Activated naive CD4-positive, alpha-beta T cell treated with anti-CD3 and anti-CD28 coated beads, Interleukin-2, amount 50 U/mL, for 24 hours (primary cell): Measurements from ENCODE around the gene RPAP3.

ENCODE experiments used
- H3K27ac Mint-ChIP-seq: one replicate; pipeline ENCODE4 v1.8.0; 2021; ENCODE audit warnings: mild to moderate bottlenecking, mixed read lengths
- H3K27me3 Mint-ChIP-seq: one replicate; pipeline ENCODE4 v1.8.0; 2021; ENCODE audit warnings: mixed read lengths
- H3K36me3 Mint-ChIP-seq: one replicate; pipeline ENCODE4 v1.8.0; 2021; ENCODE audit warnings: mixed read lengths
- H3K4me1 Mint-ChIP-seq: one replicate; pipeline ENCODE4 v1.8.0; 2021; ENCODE audit warnings: mixed read lengths
- H3K4me3 Mint-ChIP-seq: one replicate; pipeline ENCODE4 v1.8.0; 2021; ENCODE audit warnings: mild to moderate bottlenecking, mixed read lengths
- H3K9me3 Mint-ChIP-seq: one replicate; pipeline ENCODE4 v1.8.0; 2021; ENCODE audit warnings: mixed read lengths

The RPAP3 gene

GRCh38 chr12:47705566-47706425 is at the start of gene RPAP3:
Gene RPAP3 (minus strand): TSS chr12:47706030. CDS start chr12:47702840, 3,190 bp downstream.
- H3K9me3 Mint-ChIP-seq = no peaks in the 10 kb centered on the region
- no peaks in the 10 kb centered on the region for H3K27me3 Mint-ChIP-seq
- peaks cover 10% of the 10 kb centered on the region for H3K36me3 Mint-ChIP-seq
- peaks cover 68% of the 10 kb centered on the region for H3K4me1 Mint-ChIP-seq
- H3K4me3 Mint-ChIP-seq = peak within 1 kb of the TSS; percentile 94
- peak within 1 kb of the TSS; percentile 100 for H3K27ac Mint-ChIP-seq

GRCh38 chr12:47754881-47755280 is 49.1 kb upstream of the RPAP3 start:
- H3K36me3 Mint-ChIP-seq = no peaks in the 10 kb centered on the region
- H3K4me3 Mint-ChIP-seq = no peak overlapping the region
- peaks cover 11% of the 10 kb centered on the region for H3K4me1 Mint-ChIP-seq
- no peaks in the 10 kb centered on the region for H3K27me3 Mint-ChIP-seq
- H3K27ac Mint-ChIP-seq = no peak overlapping the region
- no peaks in the 10 kb centered on the region for H3K9me3 Mint-ChIP-seq

- no peaks in the 10 kb centered on the region for H3K36me3 Mint-ChIP-seq
- peaks cover 11% of the 10 kb centered on the region for H3K4me1 Mint-ChIP-seq
- H3K27me3 Mint-ChIP-seq = no peaks in the 10 kb centered on the region
- no peaks in the 10 kb centered on the region for H3K9me3 Mint-ChIP-seq
- no peak overlapping the region for H3K27ac Mint-ChIP-seq
- H3K4me3 Mint-ChIP-seq = no peak overlapping the region
These were observed 48.3 kb upstream of the RPAP3 start for GRCh38 chr12:47754126-47754525.

GRCh38 chr12:47753021-47754001 is 47.5 kb upstream of the RPAP3 start:
- no peak overlapping the region for H3K27ac Mint-ChIP-seq

GRCh38 chr12:47752552-47752951 is 46.7 kb upstream of the RPAP3 start:
- Mint-ChIP-seq H3K27ac (no peak overlapping the region), H3K36me3 (no peaks in the 10 kb centered on the region), H3K4me3 (no peak overlapping the region), H3K9me3 (no peaks in the 10 kb centered on the region), H3K4me1 (peaks cover 11% of the 10 kb centered on the region), H3K27me3 (no peaks in the 10 kb centered on the region)

More at GRCh38 chr12:47753021-47754001, 47.5 kb upstream of the RPAP3 start:
- H3K9me3 Mint-ChIP-seq = no peaks in the 10 kb centered on the region
- no peak overlapping the region for H3K4me3 Mint-ChIP-seq
- no peaks in the 10 kb centered on the region for H3K36me3 Mint-ChIP-seq
- H3K27me3 Mint-ChIP-seq = no peaks in the 10 kb centered on the region
- H3K4me1 Mint-ChIP-seq = peaks cover 11% of the 10 kb centered on the region

GRCh38 chr12:47752121-47752520 is 46.3 kb upstream of the RPAP3 start:
- Mint-ChIP-seq H3K4me1 (peaks cover 7% of the 10 kb centered on the region), H3K9me3 (no peaks in the 10 kb centered on the region), H3K36me3 (no peaks in the 10 kb centered on the region), H3K27me3 (no peaks in the 10 kb centered on the region), H3K27ac (peak overlapping the region; percentile 46), H3K4me3 (no peak overlapping the region)

GRCh38 chr12:47751561-47751960 is 45.7 kb upstream of the RPAP3 start:
- Mint-ChIP-seq H3K36me3 (no peaks in the 10 kb centered on the region), H3K9me3 (no peaks in the 10 kb centered on the region)

GRCh38 chr12:47750916-47751470 is 45.2 kb upstream of the RPAP3 start:
- Mint-ChIP-seq H3K27ac (no peak overlapping the region), H3K4me3 (no peak overlapping the region), H3K9me3 (no peaks in the 10 kb centered on the region), H3K4me1 (peaks cover 7% of the 10 kb centered on the region), H3K36me3 (no peaks in the 10 kb centered on the region), H3K27me3 (no peaks in the 10 kb centered on the region)

More at GRCh38 chr12:47751561-47751960, 45.7 kb upstream of the RPAP3 start:
- Mint-ChIP-seq H3K4me3 (no peak overlapping the region), H3K27ac (no peak overlapping the region), H3K4me1 (peaks cover 7% of the 10 kb centered on the region), H3K27me3 (no peaks in the 10 kb centered on the region)

GRCh38 chr12:47750229-47750798 is 44.5 kb upstream of the RPAP3 start:
- Mint-ChIP-seq H3K9me3 (no peaks in the 10 kb centered on the region), H3K27me3 (no peaks in the 10 kb centered on the region), H3K4me3 (no peak overlapping the region), H3K36me3 (no peaks in the 10 kb centered on the region), H3K27ac (no peak overlapping the region), H3K4me1 (peaks cover 2% of the 10 kb centered on the region)

GRCh38 chr12:47748899-47749298 is 43.1 kb upstream of the RPAP3 start:
- Mint-ChIP-seq H3K4me3 (no peak overlapping the region), H3K4me1 (no peaks in the 10 kb centered on the region), H3K9me3 (no peaks in the 10 kb centered on the region), H3K27me3 (no peaks in the 10 kb centered on the region), H3K27ac (no peak overlapping the region), H3K36me3 (no peaks in the 10 kb centered on the region)

- H3K27ac Mint-ChIP-seq = no peak overlapping the region
- no peaks in the 10 kb centered on the region for H3K9me3 Mint-ChIP-seq
- H3K4me3 Mint-ChIP-seq = no peak overlapping the region
- no peaks in the 10 kb centered on the region for H3K27me3 Mint-ChIP-seq
- no peaks in the 10 kb centered on the region for H3K4me1 Mint-ChIP-seq
- no peaks in the 10 kb centered on the region for H3K36me3 Mint-ChIP-seq
These were observed 42.6 kb upstream of the RPAP3 start for GRCh38 chr12:47748507-47748828.

- no peaks in the 10 kb centered on the region for H3K36me3 Mint-ChIP-seq
- no peaks in the 10 kb centered on the region for H3K27me3 Mint-ChIP-seq
- no peak overlapping the region for H3K27ac Mint-ChIP-seq
- no peaks in the 10 kb centered on the region for H3K4me1 Mint-ChIP-seq
- no peaks in the 10 kb centered on the region for H3K9me3 Mint-ChIP-seq
- no peak overlapping the region for H3K4me3 Mint-ChIP-seq
These were observed 42.0 kb upstream of the RPAP3 start for GRCh38 chr12:47747596-47748506.

- H3K4me3 Mint-ChIP-seq = no peak overlapping the region
- no peaks in the 10 kb centered on the region for H3K9me3 Mint-ChIP-seq
- no peak overlapping the region for H3K27ac Mint-ChIP-seq
- no peaks in the 10 kb centered on the region for H3K36me3 Mint-ChIP-seq
- no peaks in the 10 kb centered on the region for H3K27me3 Mint-ChIP-seq
- H3K4me1 Mint-ChIP-seq = peaks cover 4% of the 10 kb centered on the region
These were observed 41.3 kb upstream of the RPAP3 start for GRCh38 chr12:47747126-47747525.

GRCh38 chr12:47746523-47746922 is 40.7 kb upstream of the RPAP3 start:
- Mint-ChIP-seq H3K27me3 (no peaks in the 10 kb centered on the region), H3K4me3 (no peak overlapping the region), H3K4me1 (peaks cover 10% of the 10 kb centered on the region), H3K36me3 (no peaks in the 10 kb centered on the region), H3K9me3 (no peaks in the 10 kb centered on the region), H3K27ac (no peak overlapping the region)
